Measurements from ENCODE around the gene NEGR1. TPM values are rescaled to one million over a fixed set of nuclear protein-coding genes. Genes with fewer than 3 reads are reported as not detected.

NEGR1 gene
- total and polyA plus RNA-seq, 7 experiments from 2014 or later, result 0.08 to 1.2 TPM; not detected in 5

GRCh38 chr1:72117621-72118020, 164.7 kb downstream of the NEGR1 start:
- ATAC-seq (no peak), DNase-seq (no peak)
- H3K4me1 ChIP-seq (ENCODE audit: control insufficient read depth in 2 of 2, insufficient read depth in 2 of 2, low read length in 2 of 2), result no peaks in the 10 kb centered on the region
- Mint-ChIP-seq H3K36me3 (no peaks in the 10 kb centered on the region), H3K4me3 (no peak overlapping the region), H3K27ac (no peak overlapping the region), H3K9me3 (peaks cover 0 to 4% (median 0%) of the 10 kb centered on the region in 11 donors), H3K27me3 (no peaks in the 10 kb centered on the region), H3K4me1 (no peaks in the 10 kb centered on the region)
- H3K27ac ChIP-seq (ENCODE audit: low read depth, low read length), result no peak overlapping the region
- intact Hi-C loops (cut with micrococcal nuclease), result no loop called here
- no peak overlapping the region for H3K4me3 ChIP-seq (ENCODE audit: low read length)
- no peaks in the 10 kb centered on the region for H3K27me3 ChIP-seq (ENCODE audit: control insufficient read depth in 2 of 2, insufficient read depth in 2 of 2, low read length in 2 of 2)
- no peaks in the 10 kb centered on the region for H3K36me3 ChIP-seq (ENCODE audit: control insufficient read depth in 2 of 3, insufficient read depth in 3 of 3, low read length in 3 of 3)
- no peaks in the 10 kb centered on the region for H3K9me3 ChIP-seq (ENCODE audit: control insufficient read depth in 2 of 3, low read length in 3 of 3)
- CTCF ChIA-PET, result no interaction called here
- POLR2A ChIA-PET, result no interaction called here

GRCh38 chr1:72115290-72115689, 167.0 kb downstream of the NEGR1 start:
- Histone ChIP-seq H3K9me3 (ENCODE audit: control insufficient read depth in 2 of 3, low read length in 3 of 3) (no peaks in the 10 kb centered on the region), H3K27ac (ENCODE audit: low read depth, low read length) (no peak overlapping the region), H3K36me3 (ENCODE audit: control insufficient read depth in 2 of 3, insufficient read depth in 3 of 3, low read length in 3 of 3) (no peaks in the 10 kb centered on the region), H3K4me3 (ENCODE audit: low read length) (no peak overlapping the region), H3K4me1 (ENCODE audit: control insufficient read depth in 2 of 2, insufficient read depth in 2 of 2, low read length in 2 of 2) (no peaks in the 10 kb centered on the region), H3K27me3 (ENCODE audit: control insufficient read depth in 2 of 2, insufficient read depth in 2 of 2, low read length in 2 of 2) (no peaks in the 10 kb centered on the region)
- Mint-ChIP-seq H3K27me3 (no peaks in the 10 kb centered on the region), H3K4me1 (no peaks in the 10 kb centered on the region), H3K27ac (no peak overlapping the region), H3K36me3 (no peaks in the 10 kb centered on the region), H3K4me3 (no peak overlapping the region), H3K9me3 (peaks cover 0 to 4% (median 0%) of the 10 kb centered on the region in 11 donors)
- ATAC-seq, result no peak
- no peak for DNase-seq
- intact Hi-C loops (cut with micrococcal nuclease), result no loop called here
- CTCF ChIA-PET, result no interaction called here
- POLR2A ChIA-PET, result no interaction called here

- Mint-ChIP-seq H3K27me3 (no peaks in the 10 kb centered on the region), H3K4me1 (no peaks in the 10 kb centered on the region), H3K9me3 (peaks cover 0 to 6% (median 0%) of the 10 kb centered on the region in 11 donors), H3K27ac (no peak overlapping the region), H3K4me3 (no peak overlapping the region), H3K36me3 (no peaks in the 10 kb centered on the region)
- H3K4me3 ChIP-seq (ENCODE audit: low read length), result no peak overlapping the region
- ATAC-seq (no peak), DNase-seq (no peak)
- H3K9me3 ChIP-seq (ENCODE audit: control insufficient read depth in 2 of 3, low read length in 3 of 3), result no peaks in the 10 kb centered on the region
- intact Hi-C loops (cut with micrococcal nuclease), result no loop called here
- no peaks in the 10 kb centered on the region for H3K27me3 ChIP-seq (ENCODE audit: control insufficient read depth in 2 of 2, insufficient read depth in 2 of 2, low read length in 2 of 2)
- POLR2A ChIA-PET, result no interaction called here
- H3K36me3 ChIP-seq (ENCODE audit: control insufficient read depth in 2 of 3, insufficient read depth in 3 of 3, low read length in 3 of 3), result no peaks in the 10 kb centered on the region
- H3K27ac ChIP-seq (ENCODE audit: low read depth, low read length), result no peak overlapping the region
- no peaks in the 10 kb centered on the region for H3K4me1 ChIP-seq (ENCODE audit: control insufficient read depth in 2 of 2, insufficient read depth in 2 of 2, low read length in 2 of 2)
- CTCF ChIA-PET, result no interaction called here
These were observed 170.7 kb downstream of the NEGR1 start for GRCh38 chr1:72111662-72112061.

- Mint-ChIP-seq H3K27ac (no peak overlapping the region), H3K27me3 (no peaks in the 10 kb centered on the region), H3K36me3 (no peaks in the 10 kb centered on the region), H3K4me1 (no peaks in the 10 kb centered on the region), H3K4me3 (no peak overlapping the region), H3K9me3 (peaks cover 0 to 6% (median 0%) of the 10 kb centered on the region in 11 donors)
- no peaks in the 10 kb centered on the region for H3K9me3 ChIP-seq (ENCODE audit: control insufficient read depth in 2 of 3, low read length in 3 of 3)
- no peaks in the 10 kb centered on the region for H3K4me1 ChIP-seq (ENCODE audit: control insufficient read depth in 2 of 2, insufficient read depth in 2 of 2, low read length in 2 of 2)
- ATAC-seq (no peak), DNase-seq (no peak)
- ChIA-PET POLR2A (no interaction called here), CTCF (no interaction called here)
- H3K27ac ChIP-seq (ENCODE audit: low read depth, low read length), result no peak overlapping the region
- intact Hi-C loops (cut with micrococcal nuclease), result no loop called here
- H3K27me3 ChIP-seq (ENCODE audit: control insufficient read depth in 2 of 2, insufficient read depth in 2 of 2, low read length in 2 of 2), result no peaks in the 10 kb centered on the region
- H3K4me3 ChIP-seq (ENCODE audit: low read length), result no peak overlapping the region
- H3K36me3 ChIP-seq (ENCODE audit: control insufficient read depth in 2 of 3, insufficient read depth in 3 of 3, low read length in 3 of 3), result no peaks in the 10 kb centered on the region
These were observed 172.4 kb downstream of the NEGR1 start for GRCh38 chr1:72109916-72110315.

GRCh38 chr1:72105201-72105600, 177.1 kb downstream of the NEGR1 start:
- Histone ChIP-seq H3K4me3 (ENCODE audit: low read length) (no peak overlapping the region), H3K4me1 (ENCODE audit: control insufficient read depth in 2 of 2, insufficient read depth in 2 of 2, low read length in 2 of 2) (no peaks in the 10 kb centered on the region), H3K9me3 (ENCODE audit: control insufficient read depth in 2 of 3, low read length in 3 of 3) (no peaks in the 10 kb centered on the region), H3K27ac (ENCODE audit: low read depth, low read length) (no peak overlapping the region), H3K36me3 (ENCODE audit: control insufficient read depth in 2 of 3, insufficient read depth in 3 of 3, low read length in 3 of 3) (no peaks in the 10 kb centered on the region), H3K27me3 (ENCODE audit: control insufficient read depth in 2 of 2, insufficient read depth in 2 of 2, low read length in 2 of 2) (no peaks in the 10 kb centered on the region)
- ChIA-PET CTCF (no interaction called here), POLR2A (no interaction called here)
- H3K4me1 Mint-ChIP-seq, result no peaks in the 10 kb centered on the region
- H3K9me3 Mint-ChIP-seq, result peaks cover 0 to 5% (median 0%) of the 10 kb centered on the region in 11 donors
- H3K27ac Mint-ChIP-seq, result no peak overlapping the region
- no peaks in the 10 kb centered on the region for H3K36me3 Mint-ChIP-seq
- intact Hi-C loops (cut with micrococcal nuclease), result no loop called here
- ATAC-seq (no peak), DNase-seq (no peak)
- no peak overlapping the region for H3K4me3 Mint-ChIP-seq
- no peaks in the 10 kb centered on the region for H3K27me3 Mint-ChIP-seq

GRCh38 chr1:72101840-72102632, 180.3 kb downstream of the NEGR1 start:
- CTCF ChIA-PET, result no interaction called here
- H3K9me3 Mint-ChIP-seq, result peaks cover 0 to 3% (median 0%) of the 10 kb centered on the region in 11 donors
- H3K4me1 ChIP-seq (ENCODE audit: control insufficient read depth in 2 of 2, insufficient read depth in 2 of 2, low read length in 2 of 2), result no peaks in the 10 kb centered on the region
- ATAC-seq (no peak), DNase-seq (no peak)
- no peak overlapping the region for H3K4me3 Mint-ChIP-seq
- no peaks in the 10 kb centered on the region for H3K9me3 ChIP-seq (ENCODE audit: control insufficient read depth in 2 of 3, low read length in 3 of 3)
- H3K4me3 ChIP-seq (ENCODE audit: low read length), result no peak overlapping the region
- H3K27ac ChIP-seq (ENCODE audit: low read depth, low read length), result no peak overlapping the region
- POLR2A ChIA-PET, result no interaction called here
- H3K4me1 Mint-ChIP-seq, result no peaks in the 10 kb centered on the region
- H3K36me3 Mint-ChIP-seq, result no peaks in the 10 kb centered on the region
- H3K27ac Mint-ChIP-seq, result no peak overlapping the region
- intact Hi-C loops (cut with micrococcal nuclease), result no loop called here
- no peaks in the 10 kb centered on the region for H3K36me3 ChIP-seq (ENCODE audit: control insufficient read depth in 2 of 3, insufficient read depth in 3 of 3, low read length in 3 of 3)
- H3K27me3 ChIP-seq (ENCODE audit: control insufficient read depth in 2 of 2, insufficient read depth in 2 of 2, low read length in 2 of 2), result no peaks in the 10 kb centered on the region
- no peaks in the 10 kb centered on the region for H3K27me3 Mint-ChIP-seq

GRCh38 chr1:72100771-72101170, 181.6 kb downstream of the NEGR1 start:
- ATAC-seq (no peak), DNase-seq (no peak)
- H3K4me1 Mint-ChIP-seq, result no peaks in the 10 kb centered on the region
- no peak overlapping the region for H3K27ac Mint-ChIP-seq
- ChIA-PET CTCF (no interaction called here), POLR2A (no interaction called here)
- peaks cover 0 to 3% (median 0%) of the 10 kb centered on the region in 11 donors for H3K9me3 Mint-ChIP-seq
- no peak overlapping the region for H3K4me3 Mint-ChIP-seq
- intact Hi-C loops (cut with micrococcal nuclease), result no loop called here
- H3K4me1 ChIP-seq (ENCODE audit: control insufficient read depth in 2 of 2, insufficient read depth in 2 of 2, low read length in 2 of 2), result no peaks in the 10 kb centered on the region
- no peak overlapping the region for H3K27ac ChIP-seq (ENCODE audit: low read depth, low read length)
- no peaks in the 10 kb centered on the region for H3K9me3 ChIP-seq (ENCODE audit: control insufficient read depth in 2 of 3, low read length in 3 of 3)
- no peaks in the 10 kb centered on the region for H3K36me3 Mint-ChIP-seq
- H3K27me3 ChIP-seq (ENCODE audit: control insufficient read depth in 2 of 2, insufficient read depth in 2 of 2, low read length in 2 of 2), result no peaks in the 10 kb centered on the region
- H3K36me3 ChIP-seq (ENCODE audit: control insufficient read depth in 2 of 3, insufficient read depth in 3 of 3, low read length in 3 of 3), result no peaks in the 10 kb centered on the region
- H3K4me3 ChIP-seq (ENCODE audit: low read length), result no peak overlapping the region
- no peaks in the 10 kb centered on the region for H3K27me3 Mint-ChIP-seq

All from naive thymus-derived CD4-positive, alpha-beta T cell (primary cell).